GM12878 (cell line): Measurements from ENCODE around the gene CDH5. TPM values are rescaled to one million over a fixed set of nuclear protein-coding genes. Genes with fewer than 3 reads are reported as not detected.

ENCODE experiments used
- ATAC-seq: fragments of 200-7000 bp; cut with Tn5 transposase; 3 replicates; pipeline ENCODE4 v1.9.1; 2020; ENCODE audit warnings: mild to moderate bottlenecking, moderate library complexity
- BruUV-seq: library from RNA; stranded (reverse); fragments of 400-500 nt; replicated peaks from 2 replicates; lab custom pipeline; 2021; lab: Mats Ljungman, UMichigan
- CTCF ChIA-PET: fragments of 300-600 bp; sonication (Branson Sonifier 250); formaldehyde crosslinking; extraction: SDS; loops from one replicate; lab custom pipeline; 2021; ENCODE audit warnings: inconsistent platforms; lab: Yijun Ruan, JAX
- POLR2A ChIA-PET: fragments of 350-600 bp; formaldehyde crosslinking; extraction: SDS; loops from one replicate; lab custom pipeline; 2021; ENCODE audit warnings: inconsistent platforms; lab: Charles Lee
- RAD21 ChIA-PET: fragments of 300-600 bp; sonication (Branson Sonifier 250); formaldehyde crosslinking; loops from one replicate; lab custom pipeline; 2023; ENCODE audit warnings: antibody characterized with exemption; ENCODE audit not compliant: unreplicated experiment; lab: Charles Lee
- SMC1A ChIA-PET: fragments of 300-600 bp; sonication (Branson Sonifier 250); formaldehyde crosslinking; loops from one replicate; lab custom pipeline; 2023; ENCODE audit not compliant: unreplicated experiment, uncharacterized antibody; lab: Charles Lee
- DNase-seq: peaks from one replicate; pipeline ENCODE4 v3.0.0-alpha.2; 2011; ENCODE audit warnings: low read depth, low spot score
- FAIRE-seq: peaks from 3 replicates; lab custom pipeline; 2011; peaks lifted over from hg19 to GRCh38; lab: Jason Lieb, UNC
- H2AFZ ChIP-seq: 2 replicates; pipeline ENCODE4 v1.6.0; 2011; ENCODE audit warnings: low read depth, low read length, control low read depth; ENCODE audit not compliant: control insufficient read depth
- H3K27ac ChIP-seq: 2 replicates; pipeline ENCODE4 v1.5.1; 2011; ENCODE audit warnings: control low read depth; ENCODE audit not compliant: control insufficient read depth, insufficient read depth
- H3K27me3 ChIP-seq, 2 experiments: replicated peaks in 1 of 2; 2 replicates each; pipeline versions ENCODE4 v1.6.0 to v1.6.1; 2011; ENCODE audit warnings: low read length in 1 of 2; ENCODE audit not compliant: control insufficient read depth in 2 of 2, insufficient read depth in 2 of 2
- H3K36me3 ChIP-seq, 2 experiments: 2 replicates each; pipeline ENCODE4 v1.5.1; 2011; ENCODE audit warnings: low read length in 1 of 2; ENCODE audit not compliant: control insufficient read depth in 2 of 2, insufficient read depth in 2 of 2
- H3K4me1 ChIP-seq: 2 replicates; pipeline ENCODE4 v1.6.1; 2011; ENCODE audit warnings: mild to moderate bottlenecking, low read length, moderate library complexity, mixed read lengths; ENCODE audit not compliant: control insufficient read depth, insufficient read depth
- H3K4me2 ChIP-seq: 2 replicates; pipeline ENCODE4 v1.6.0; 2011; ENCODE audit warnings: control low read depth; ENCODE audit not compliant: control insufficient read depth, insufficient read depth
- H3K4me3 ChIP-seq: fragments of 200-600 bp; sonication (generic); 2 replicates; pipeline ENCODE4 v1.5.1; 2016
- H3K79me2 ChIP-seq: 2 replicates; pipeline ENCODE4 v1.6.0; 2011; ENCODE audit warnings: low read length; ENCODE audit not compliant: control insufficient read depth, insufficient read depth
- H3K9ac ChIP-seq: 2 replicates; pipeline ENCODE4 v1.8.0; 2011; ENCODE audit warnings: low read length, control low read depth, mixed read lengths; ENCODE audit not compliant: control insufficient read depth, insufficient read depth
- H3K9me3 ChIP-seq: replicated peaks from 3 replicates; pipeline ENCODE4 v1.5.1; 2011; ENCODE audit warnings: mild to moderate bottlenecking, low read length; ENCODE audit not compliant: control insufficient read depth, insufficient read depth
- H4K20me1 ChIP-seq: 2 replicates; pipeline ENCODE4 v1.6.0; 2011; ENCODE audit not compliant: control insufficient read depth, insufficient read depth
- BACH1 ChIP-seq: fragments of 450-650 bp; IDR thresholded peaks from 2 replicates; pipeline ENCODE4 v1.6.1; 2017; ENCODE audit warnings: mild to moderate bottlenecking, borderline replicate concordance
- BMI1 ChIP-seq: fragments of 450-650 bp; IDR thresholded peaks from 2 replicates; pipeline ENCODE4 v1.6.1; 2016; ENCODE audit warnings: mild to moderate bottlenecking, moderate library complexity, borderline replicate concordance
- CEBPZ ChIP-seq: fragments of 150-350 bp; IDR thresholded peaks from 2 replicates; pipeline ENCODE4 v1.6.1; 2016; ENCODE audit warnings: low read depth, low read length
- E4F1 ChIP-seq: fragments of 450-650 bp; IDR thresholded peaks from 2 replicates; pipeline ENCODE4 v1.6.1; 2018; ENCODE audit warnings: borderline replicate concordance, mild to moderate bottlenecking; ENCODE audit not compliant: partially characterized antibody
- FOS ChIP-seq: IDR thresholded peaks from 3 replicates; pipeline ENCODE4 v1.6.1; 2011; ENCODE audit warnings: borderline replicate concordance; ENCODE audit not compliant: insufficient read length; ENCODE audit errors: extremely low read depth
- GABPA ChIP-seq: IDR thresholded peaks from 2 replicates; pipeline ENCODE4 v1.6.1; 2014; ENCODE audit warnings: antibody characterized with exemption, low read depth, mild to moderate bottlenecking, inconsistent platforms
- MYB ChIP-seq: fragments of 150-350 bp; IDR thresholded peaks from 2 replicates; pipeline ENCODE4 v1.6.1; 2014; ENCODE audit warnings: mild to moderate bottlenecking, low read depth, low read length, borderline replicate concordance
- NFYA ChIP-seq: IDR thresholded peaks from 2 replicates; pipeline ENCODE4 v1.6.1; 2011; ENCODE audit warnings: low read depth, mild to moderate bottlenecking, low read length, improper control_type of control experiment, borderline replicate concordance
- NR2F1 ChIP-seq: fragments of 450-650 bp; conservative IDR thresholded peaks from 2 replicates; pipeline ENCODE4 v1.6.1; 2017; ENCODE audit warnings: mild to moderate bottlenecking
- PRDM15 ChIP-seq: fragments of 450-650 bp; formaldehyde crosslinking; IDR thresholded peaks from 2 replicates; pipeline ENCODE4 v1.4.0; 2020; ENCODE audit warnings: mild to moderate bottlenecking, moderate library complexity
- RAD51 ChIP-seq: fragments of 450-650 bp; IDR thresholded peaks from 2 replicates; pipeline ENCODE4 v1.6.1; 2016; ENCODE audit warnings: moderate library complexity, mild to moderate bottlenecking, inconsistent platforms
- SMAD5 ChIP-seq: IDR thresholded peaks from 2 replicates; pipeline ENCODE4 v1.6.1; 2016; ENCODE audit warnings: antibody characterized with exemption, low read depth
- STAT1 ChIP-seq: fragments of 450-650 bp; conservative IDR thresholded peaks from 2 replicates; pipeline ENCODE4 v1.6.1; 2014; ENCODE audit warnings: antibody characterized with exemption, mild to moderate bottlenecking
- TCF12 ChIP-seq: IDR thresholded peaks from 2 replicates; pipeline ENCODE4 v1.6.1; 2011; ENCODE audit warnings: low read depth, mild to moderate bottlenecking, low read length
- WGBS: methylation state at CpG from one replicate; pipeline ENCODE4 v1.1.6; 2016; ENCODE audit warnings: low lambda C conversion rate; ENCODE audit not compliant: insufficient replicate concordance, insufficient coverage; ENCODE audit errors: missing lambda C conversion rate; 5-methylcytosine and 5-hydroxymethylcytosine counted together
- in situ Hi-C: fragments of 300-500 bp; cut with MboI; formaldehyde crosslinking; loops from 9 replicates; pipeline ENCODE4 v1.14.3; 2018; ENCODE audit warnings: mixed read lengths
- intact Hi-C: fragments of 100-400 bp; cut with micrococcal nuclease; formaldehyde crosslinking; loops from one replicate; pipeline ENCODE4 v1.14.2; 2022; ENCODE audit not compliant: unreplicated experiment
- polyA plus RNA-seq, 11 experiments: library from polyadenylated mRNA; depleted of rRNA in 4 of 11; unstranded in 6 of 11; stranded (reverse) in 5 of 11; fragments of >200 nt; fragmentation: Nextera tagmentation in 4 of 11; fragmentation: Illumina TruSeq in 1 of 11; extraction: Ambion mirVana in 4 of 11; extraction: Trizol in 1 of 11; gene quantifications; 1 replicate in 1 of 11; 2 replicates in 10 of 11; pipeline versions ENCODE4 v1.2.1 to v1.2.3, GENCODE V29; 2011 to 2016; ENCODE audit warnings: inconsistent platforms in 2 of 11, missing spikeins in 2 of 11, low read depth in 1 of 11
- total RNA-seq, 4 experiments: library from RNA; depleted of rRNA in 3 of 4; stranded (reverse); fragments of >200 nt in 3 of 4; fragmentation: Illumina TruSeq in 1 of 4; extraction: Trizol in 1 of 4; gene quantifications; 2 replicates each; pipeline versions ENCODE4 v1.2.1 to v1.2.3, GENCODE V29; 2013 to 2021

The CDH5 gene
- total and polyA plus RNA-seq, 10 of the 15 experiments (the other 5 are each of a cell fraction or from before 2014, with no cell fraction given): not detected

- Histone ChIP-seq H3K4me2 (no peak overlapping the region), H4K20me1 (no peaks in the 10 kb centered on the region), H3K36me3 (no peaks in the 10 kb centered on the region), H3K79me2 (no peaks in the 10 kb centered on the region), H3K27me3 (no peaks in the 10 kb centered on the region), H2AFZ (no peak overlapping the region), H3K4me1 (peaks cover 5% of the 10 kb centered on the region; the same call in 1 of the 2 replicates), H3K9me3 (no peaks in the 10 kb centered on the region; the same call in 2 of the 3 replicates), H3K27ac (no peak overlapping the region), H3K9ac (no peak overlapping the region), H3K4me3 (no peak overlapping the region)
- intact Hi-C loops: no loop called here
- in situ Hi-C loops: no loop called here
- FAIRE-seq (no peak), DNase-seq (no peak), ATAC-seq (no peak)
- 35% methylated on average over 15 of the region's 15 CpGs for WGBS
- no TSS peak for BruUV-seq
- POLR2A ChIA-PET: no interaction called here
- CTCF ChIA-PET: interaction anchor here (3.4 kb wide), 1 partner anchor 15 kb away, joined by 14 read pairs; no protein-coding TSS in a partner anchor
- RAD21 ChIA-PET: no interaction called here
- SMC1A ChIA-PET: no interaction called here
- no peak for TF ChIP-seq TCF12
- no peak for TF ChIP-seq PRDM15 (CRISPR knock-in tag)
- TF ChIP-seq E4F1: no peak
- no peak for TF ChIP-seq RAD51
- no peak for TF ChIP-seq CEBPZ
- no peak for TF ChIP-seq MYB
- TF ChIP-seq SMAD5: no peak
- TF ChIP-seq FOS: no peak
- TF ChIP-seq BACH1: no peak
- TF ChIP-seq NFYA: no peak
- TF ChIP-seq STAT1: no peak
- no peak for TF ChIP-seq NR2F1
- TF ChIP-seq GABPA: no peak
- no peak for TF ChIP-seq BMI1
Observed at GRCh38 chr16:66372078-66372897, 5.8 kb downstream of the CDH5 start.
